Measurements from ENCODE around the gene MGAT4A. TPM values are rescaled to one million over a fixed set of nuclear protein-coding genes. Genes with fewer than 3 reads are reported as not detected.

MGAT4A gene
- total RNA-seq, 1 donor from 2014 or later: 35.8 TPM

DNA sequence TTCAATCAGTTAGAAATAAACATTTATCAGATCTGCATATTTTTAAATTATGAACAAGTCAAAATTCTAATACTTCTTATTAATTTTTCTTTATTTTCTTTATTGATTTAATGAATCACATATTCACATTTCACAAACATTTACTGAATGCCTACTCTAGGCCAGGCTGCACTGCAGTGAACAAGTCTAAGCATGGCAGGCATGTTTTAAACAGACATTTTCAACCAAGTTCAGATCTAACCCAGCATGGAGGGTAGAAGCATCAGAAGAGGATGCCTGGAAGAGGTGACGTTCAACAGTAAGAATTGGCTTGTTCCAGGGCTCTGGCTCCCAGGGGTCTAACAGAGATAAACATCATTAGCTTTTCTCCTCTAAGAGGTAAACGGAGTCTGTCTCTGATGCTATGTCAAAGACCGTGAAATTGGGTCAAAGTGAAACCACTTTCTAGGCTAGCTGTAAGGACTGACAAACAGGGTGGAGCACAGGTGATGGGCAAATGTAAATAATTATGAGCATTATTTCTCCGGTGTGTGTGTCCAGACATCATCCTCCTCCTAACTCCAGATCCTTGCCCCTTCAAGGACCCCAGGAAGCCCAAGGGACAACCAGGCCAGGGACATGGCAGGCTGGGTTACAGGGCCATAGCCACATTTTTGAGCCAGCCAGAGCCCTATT lies 72.0 kb downstream of the MGAT4A start:
- no peak for DNase-seq
- no peak overlapping the region for H3K4me3 Mint-ChIP-seq (ENCODE audit: unreplicated experiment)
- TF ChIP-seq, protein P1, sequence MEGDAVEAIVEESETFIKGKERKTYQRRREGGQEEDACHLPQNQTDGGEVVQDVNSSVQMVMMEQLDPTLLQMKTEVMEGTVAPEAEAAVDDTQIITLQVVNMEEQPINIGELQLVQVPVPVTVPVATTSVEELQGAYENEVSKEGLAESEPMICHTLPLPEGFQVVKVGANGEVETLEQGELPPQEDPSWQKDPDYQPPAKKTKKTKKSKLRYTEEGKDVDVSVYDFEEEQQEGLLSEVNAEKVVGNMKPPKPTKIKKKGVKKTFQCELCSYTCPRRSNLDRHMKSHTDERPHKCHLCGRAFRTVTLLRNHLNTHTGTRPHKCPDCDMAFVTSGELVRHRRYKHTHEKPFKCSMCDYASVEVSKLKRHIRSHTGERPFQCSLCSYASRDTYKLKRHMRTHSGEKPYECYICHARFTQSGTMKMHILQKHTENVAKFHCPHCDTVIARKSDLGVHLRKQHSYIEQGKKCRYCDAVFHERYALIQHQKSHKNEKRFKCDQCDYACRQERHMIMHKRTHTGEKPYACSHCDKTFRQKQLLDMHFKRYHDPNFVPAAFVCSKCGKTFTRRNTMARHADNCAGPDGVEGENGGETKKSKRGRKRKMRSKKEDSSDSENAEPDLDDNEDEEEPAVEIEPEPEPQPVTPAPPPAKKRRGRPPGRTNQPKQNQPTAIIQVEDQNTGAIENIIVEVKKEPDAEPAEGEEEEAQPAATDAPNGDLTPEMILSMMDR (IDR thresholded peaks at IDR 0.05; ENCODE audit: partially characterized antibody, unreplicated experiment): no peak
- H3K4me1 Mint-ChIP-seq (ENCODE audit: low read depth, unreplicated experiment): peaks cover 2% of the 10 kb centered on the region
- H3K36me3 Mint-ChIP-seq (ENCODE audit: unreplicated experiment): peaks cover 17% of the 10 kb centered on the region
- peaks cover 2% of the 10 kb centered on the region for H3K27me3 Mint-ChIP-seq (ENCODE audit: unreplicated experiment)
- no peak overlapping the region for H3K27ac Mint-ChIP-seq (ENCODE audit: unreplicated experiment)
- H3K9me3 Mint-ChIP-seq (ENCODE audit: unreplicated experiment): peaks cover 7% of the 10 kb centered on the region

GRCh38 chr2:98656800-98657199 lies 74.1 kb downstream of the MGAT4A start:
- Mint-ChIP-seq H3K27me3 (ENCODE audit: unreplicated experiment) (peaks cover 2% of the 10 kb centered on the region), H3K36me3 (ENCODE audit: unreplicated experiment) (peaks cover 17% of the 10 kb centered on the region), H3K4me3 (ENCODE audit: unreplicated experiment) (no peak overlapping the region), H3K4me1 (ENCODE audit: low read depth, unreplicated experiment) (peaks cover 4% of the 10 kb centered on the region), H3K27ac (ENCODE audit: unreplicated experiment) (no peak overlapping the region), H3K9me3 (ENCODE audit: unreplicated experiment) (peaks cover 5% of the 10 kb centered on the region)
- TF ChIP-seq, protein P1 (IDR thresholded peaks at IDR 0.05; ENCODE audit: partially characterized antibody, unreplicated experiment): no peak
- no peak for DNase-seq

DNA sequence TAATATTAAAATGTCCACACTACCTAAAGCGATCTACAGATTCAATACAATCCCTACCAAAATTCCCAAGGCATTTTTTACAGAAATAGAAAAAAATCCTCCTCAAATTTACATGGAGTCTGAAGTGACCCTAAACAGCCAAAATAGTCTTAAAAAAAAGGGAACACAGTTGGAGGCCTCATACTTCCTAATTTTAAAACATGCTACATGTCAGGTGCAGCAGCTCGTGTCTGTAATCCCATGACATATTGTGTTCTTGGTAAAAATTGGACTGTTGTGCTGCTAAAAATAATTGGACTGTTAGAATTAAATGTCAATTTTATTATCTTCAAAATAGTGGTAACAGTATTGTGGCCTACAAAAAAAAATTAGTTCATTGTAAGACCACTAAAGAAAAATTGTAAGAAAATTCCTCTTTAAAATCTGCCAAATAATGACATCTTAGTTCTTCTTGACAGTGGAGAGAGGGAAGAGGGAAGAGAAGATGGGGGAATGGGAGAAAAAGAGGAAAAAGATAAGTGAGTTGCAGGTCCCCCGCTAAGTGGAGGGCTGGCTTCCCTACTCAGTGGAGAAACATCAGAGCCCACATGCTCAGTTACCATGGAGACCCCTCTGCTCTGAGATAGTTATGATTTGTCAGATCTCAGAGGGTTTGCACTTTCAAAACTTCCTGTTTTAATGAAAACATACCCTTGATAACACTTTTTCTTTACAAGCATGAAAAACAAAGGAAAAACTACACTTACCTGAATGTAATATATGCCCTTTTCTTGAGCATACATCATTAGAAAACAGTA lies 76.0 kb downstream of the MGAT4A start:
- Mint-ChIP-seq H3K4me1 (ENCODE audit: low read depth, unreplicated experiment) (peaks cover 4% of the 10 kb centered on the region), H3K36me3 (ENCODE audit: unreplicated experiment) (peaks cover 15% of the 10 kb centered on the region), H3K27ac (ENCODE audit: unreplicated experiment) (no peak overlapping the region), H3K27me3 (ENCODE audit: unreplicated experiment) (no peaks in the 10 kb centered on the region), H3K4me3 (ENCODE audit: unreplicated experiment) (no peak overlapping the region), H3K9me3 (ENCODE audit: unreplicated experiment) (no peaks in the 10 kb centered on the region)
- TF ChIP-seq, protein P1 (IDR thresholded peaks at IDR 0.05; ENCODE audit: partially characterized antibody, unreplicated experiment): no peak
- no peak for DNase-seq

GRCh38 chr2:98650998-98651397 lies 79.9 kb downstream of the MGAT4A start:
- Mint-ChIP-seq H3K27me3 (ENCODE audit: unreplicated experiment) (no peaks in the 10 kb centered on the region), H3K9me3 (ENCODE audit: unreplicated experiment) (peaks cover 5% of the 10 kb centered on the region), H3K36me3 (ENCODE audit: unreplicated experiment) (peaks cover 13% of the 10 kb centered on the region), H3K4me3 (ENCODE audit: unreplicated experiment) (no peak overlapping the region), H3K27ac (ENCODE audit: unreplicated experiment) (no peak overlapping the region), H3K4me1 (ENCODE audit: low read depth, unreplicated experiment) (peaks cover 15% of the 10 kb centered on the region)
- TF ChIP-seq, protein P1 (IDR thresholded peaks at IDR 0.05; ENCODE audit: partially characterized antibody, unreplicated experiment): no peak
- no peak for DNase-seq

GRCh38 chr2:98649992-98650375 lies 80.9 kb downstream of the MGAT4A start:
- no peak for DNase-seq
- Mint-ChIP-seq H3K9me3 (ENCODE audit: unreplicated experiment) (peaks cover 5% of the 10 kb centered on the region), H3K27me3 (ENCODE audit: unreplicated experiment) (no peaks in the 10 kb centered on the region), H3K36me3 (ENCODE audit: unreplicated experiment) (peaks cover 13% of the 10 kb centered on the region), H3K4me3 (ENCODE audit: unreplicated experiment) (no peak overlapping the region), H3K27ac (ENCODE audit: unreplicated experiment) (peak overlapping the region; percentile 6), H3K4me1 (ENCODE audit: low read depth, unreplicated experiment) (peaks cover 16% of the 10 kb centered on the region)
- TF ChIP-seq, protein P1 (IDR thresholded peaks at IDR 0.05; ENCODE audit: partially characterized antibody, unreplicated experiment): no peak

Data from glutamatergic neuron (in vitro differentiated cells).